ENCODE data around the gene ZNF507.
"Not testable (repeated sequence)": the region's sequence is repeated elsewhere in the genome, so short reads cannot be mapped to it uniquely, and the experiment has no call there.

The ZNF507 gene

GRCh38 chr19:32372726-32373517, 27.5 kb downstream of the ZNF507 start:
- no peak for DNase-seq

- no peak for DNase-seq
These were observed 28.3 kb downstream of the ZNF507 start for GRCh38 chr19:32373585-32374295.

GRCh38 chr19:32374362-32374761, 29.0 kb downstream of the ZNF507 start:
- not testable (repeated sequence) for DNase-seq

DNA sequence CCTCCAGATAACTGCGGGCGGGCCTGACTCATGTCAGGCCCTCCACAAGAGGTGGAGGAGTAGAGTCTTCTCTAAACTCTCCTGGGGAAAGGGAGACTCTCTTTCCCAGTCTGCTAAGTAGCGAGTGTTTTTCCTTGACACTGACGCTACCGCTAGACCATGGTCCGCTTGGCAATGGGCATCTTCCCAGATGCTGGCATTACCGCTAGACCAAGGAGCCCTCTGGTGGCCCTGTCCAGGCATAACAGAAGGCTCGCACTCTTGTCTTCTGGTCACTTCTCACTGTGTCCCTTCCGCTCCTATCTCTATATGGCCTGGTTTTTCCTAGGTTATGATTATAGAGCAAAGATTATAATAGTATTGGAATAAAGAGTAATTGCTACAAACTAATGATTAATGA, 31.7 kb downstream of the ZNF507 start:
- not testable (repeated sequence) for DNase-seq

DNA sequence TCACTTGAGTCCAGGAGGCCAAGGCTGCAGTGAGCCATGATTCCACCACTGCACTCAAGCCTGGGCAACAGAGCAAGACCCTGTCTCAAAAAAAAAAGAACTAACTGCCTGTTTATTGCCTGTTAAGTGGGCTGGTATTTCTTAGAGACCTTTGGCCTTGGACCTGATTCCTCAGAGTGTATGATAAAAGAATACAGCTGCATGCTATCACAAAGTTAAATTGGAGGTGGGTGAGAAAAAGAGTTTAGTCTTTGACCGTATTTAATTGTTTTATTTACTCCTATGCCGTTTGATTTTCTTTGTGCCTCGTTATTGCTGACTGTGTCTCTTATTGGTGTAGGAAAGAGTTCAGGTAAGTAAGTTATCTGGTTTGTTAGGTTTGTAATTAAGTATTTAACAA, 34.9 kb downstream of the ZNF507 start:
- no peak for DNase-seq

- no peak for DNase-seq
These were observed 42.4 kb downstream of the ZNF507 start for GRCh38 chr19:32387701-32388392.

- no peak for DNase-seq
These were observed 43.0 kb downstream of the ZNF507 start for GRCh38 chr19:32388393-32388855.

DNA sequence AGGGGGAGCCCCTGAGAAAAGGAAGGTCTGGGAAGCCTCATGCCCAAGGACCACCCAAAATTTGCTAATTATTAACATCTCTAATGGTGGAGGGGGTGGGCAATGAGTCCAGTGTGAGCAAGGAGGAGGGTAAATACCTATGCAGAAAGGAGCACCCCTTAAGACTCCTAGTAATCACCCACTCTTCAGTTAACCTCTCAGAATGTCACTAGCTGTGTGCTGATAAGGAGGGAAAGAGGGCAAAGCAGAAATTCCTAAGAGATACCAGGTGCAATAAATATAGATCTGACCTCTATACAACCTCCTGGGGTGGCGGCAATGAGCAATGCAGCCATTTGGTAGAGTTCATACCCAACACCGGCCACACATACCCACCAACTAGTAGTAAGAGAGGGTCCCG, 47.5 kb downstream of the ZNF507 start:
- no peak for DNase-seq

GRCh38 chr19:32396046-32396652, 50.7 kb downstream of the ZNF507 start:
- no peak for DNase-seq

- no peak for DNase-seq
These were observed 52.3 kb downstream of the ZNF507 start for GRCh38 chr19:32397671-32398101.

DNA sequence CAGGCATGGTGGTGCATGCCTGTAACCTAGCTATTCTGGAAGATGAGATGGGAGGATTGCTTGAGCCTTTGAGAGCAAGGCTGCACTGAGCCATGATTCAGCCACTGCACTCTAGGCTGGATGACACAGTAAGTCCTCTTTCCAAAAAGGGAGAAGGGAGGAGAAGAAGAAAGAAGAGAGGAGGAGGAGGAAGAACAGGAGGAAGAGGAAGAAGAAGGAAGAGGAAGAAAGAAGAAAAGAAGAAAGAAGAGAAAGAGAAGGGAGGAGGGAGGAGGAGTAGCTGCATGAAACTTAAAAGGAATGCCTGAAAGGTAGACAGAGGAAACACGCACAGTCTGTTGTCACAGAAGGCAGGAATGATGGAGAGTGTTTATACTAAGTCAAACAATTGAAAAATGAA, 56.6 kb downstream of the ZNF507 start:
- no peak for DNase-seq

GRCh38 chr19:32403291-32403995, 58.0 kb downstream of the ZNF507 start:
- peak; percentile 7 for DNase-seq

DNA sequence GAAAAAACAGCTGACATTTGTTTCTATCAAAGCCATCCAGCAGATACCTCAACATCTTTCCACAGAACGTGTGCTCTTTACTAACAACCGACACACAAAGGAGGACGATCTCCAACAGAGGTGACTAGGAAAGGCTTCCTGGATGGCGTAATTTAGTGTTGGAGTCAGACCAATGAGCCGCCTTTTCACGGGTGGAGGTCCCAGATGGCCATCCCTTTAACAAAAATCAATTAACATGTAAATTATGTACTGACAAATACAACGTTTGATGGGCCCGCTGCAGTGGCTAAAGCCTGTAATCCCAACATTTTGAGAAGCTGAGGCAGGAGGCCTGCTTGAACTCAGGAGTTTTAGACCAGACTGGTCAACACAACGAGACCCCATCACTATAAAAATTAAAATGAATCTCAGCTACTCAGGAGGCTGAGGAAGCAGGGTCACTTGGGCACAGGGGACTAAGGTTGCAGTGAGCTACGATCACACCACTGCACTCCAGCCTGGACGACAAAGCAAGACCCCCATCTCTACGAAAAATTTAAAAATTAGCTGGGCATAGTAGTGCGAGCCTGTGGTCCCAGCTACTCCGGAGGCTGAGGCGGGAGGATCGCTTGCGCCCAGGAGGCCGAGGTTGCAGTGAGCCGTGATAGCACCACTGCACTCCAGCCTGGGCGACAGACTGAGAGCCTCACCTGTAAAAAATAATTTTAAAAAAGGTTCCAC, 59.0 kb downstream of the ZNF507 start:
- DNase-seq, result no peak

DNA sequence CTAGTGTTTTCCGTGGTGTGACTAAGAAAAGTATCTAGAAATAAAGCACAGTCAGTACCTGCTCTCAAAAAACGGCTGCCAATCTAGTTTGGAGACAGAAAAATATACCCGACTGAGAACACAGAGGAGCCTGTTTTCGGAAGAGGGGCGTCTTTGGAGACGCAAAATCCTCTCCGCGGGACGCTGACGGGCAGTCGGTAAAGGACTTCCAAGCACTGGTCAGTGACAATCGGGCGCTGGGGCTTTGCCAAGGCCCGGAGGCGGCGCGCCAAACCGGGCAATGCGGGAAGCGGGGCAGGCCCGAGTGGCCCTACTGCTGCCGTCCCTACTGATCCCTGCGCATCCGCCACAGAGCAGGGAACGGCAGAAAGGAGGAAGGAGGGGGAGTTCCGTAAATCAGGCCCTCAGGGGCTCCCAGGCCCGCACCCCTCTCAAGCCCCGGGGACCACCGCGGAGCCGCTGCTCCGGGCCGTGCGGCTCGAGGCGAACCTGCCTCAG, 59.6 kb downstream of the ZNF507 start:
- DNase-seq, result peak; percentile 36

GRCh38 chr19:32405431-32406160, 60.2 kb downstream of the ZNF507 start, which contains the start of gene DPY19L3:
TSS of gene DPY19L3 (plus strand) at chr19:32405770. CDS start at chr19:32408254, 2,484 bp downstream.
- DNase-seq, result peak; percentile 94

GRCh38 chr19:32406161-32407003, 61.0 kb downstream of the ZNF507 start:
- no peak for DNase-seq

DNA sequence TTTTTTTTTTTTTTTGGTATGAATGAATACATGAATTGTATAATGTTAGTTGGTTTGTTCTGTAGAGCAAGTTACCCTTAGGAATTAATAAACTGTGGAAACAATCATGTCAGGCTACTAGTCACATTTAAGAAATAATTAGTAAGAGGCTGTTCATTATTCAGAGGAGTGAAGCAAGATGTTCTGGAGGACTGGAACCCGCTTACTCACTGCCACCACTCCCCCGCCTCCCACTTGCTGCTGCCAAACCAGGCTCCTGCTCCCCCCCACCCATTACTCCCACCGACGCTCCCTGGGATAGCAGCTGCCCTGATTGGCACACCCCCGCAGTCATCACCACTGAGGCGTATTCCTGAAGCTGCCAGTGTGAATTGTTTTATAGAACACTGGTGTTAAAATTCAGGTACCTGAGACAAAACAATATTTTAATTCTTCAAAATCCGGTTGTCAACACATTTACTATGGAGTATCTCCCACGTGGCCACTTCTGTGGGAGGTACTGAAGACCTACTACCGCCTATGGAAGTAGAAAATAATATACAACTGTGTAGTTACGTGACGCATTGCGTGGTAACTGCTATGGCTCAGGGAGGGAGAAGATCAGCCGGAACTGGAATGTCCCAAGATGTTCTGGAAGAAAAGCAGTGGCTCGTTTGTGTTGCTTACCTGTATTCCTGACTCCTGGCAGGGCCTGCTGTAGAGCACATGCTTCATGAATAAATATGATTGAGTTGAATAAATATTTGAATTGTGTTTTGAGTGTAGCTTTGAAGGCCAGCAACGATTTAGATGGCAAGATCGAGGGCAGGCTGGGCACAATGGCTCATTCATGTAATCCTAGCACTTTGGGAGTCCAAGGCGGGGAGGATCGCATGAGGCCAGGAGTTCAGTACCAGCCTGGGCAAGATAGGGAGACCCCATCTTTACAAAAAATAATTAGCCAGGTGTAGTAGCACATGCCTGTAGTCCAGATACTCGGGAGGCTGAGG, 61.9 kb downstream of the ZNF507 start:
- peak; percentile 11 for DNase-seq

- DNase-seq, result no peak
These were observed 69.8 kb downstream of the ZNF507 start for GRCh38 chr19:32415246-32415645.
